Measurements from ENCODE around the gene MACROH2A1.

DNA sequence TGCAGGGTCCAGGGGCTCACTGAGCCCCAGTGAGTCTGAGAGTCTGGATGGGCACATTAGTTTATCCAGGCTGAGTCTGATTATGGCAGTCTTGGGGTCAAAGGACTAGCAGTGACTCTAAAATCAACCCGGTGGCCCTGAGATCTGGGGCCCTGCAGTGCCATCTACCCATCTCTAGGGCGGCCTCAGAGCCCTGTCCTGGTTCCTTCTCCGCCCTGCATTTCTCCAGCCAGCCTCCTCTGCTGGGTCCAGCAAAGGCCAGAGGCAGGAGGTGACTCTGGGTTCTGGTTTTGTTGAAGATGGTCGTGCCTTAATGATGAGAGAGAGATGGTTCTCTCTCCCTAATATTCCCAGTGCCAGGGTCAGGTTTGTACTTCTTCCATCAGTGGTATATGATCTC, 33.1 kb upstream of the MACROH2A1 start:
- TF ChIP-seq MAX (IDR thresholded peaks at IDR 0.05; ENCODE audit: low read depth): no peak
- TF ChIP-seq, protein P1, sequence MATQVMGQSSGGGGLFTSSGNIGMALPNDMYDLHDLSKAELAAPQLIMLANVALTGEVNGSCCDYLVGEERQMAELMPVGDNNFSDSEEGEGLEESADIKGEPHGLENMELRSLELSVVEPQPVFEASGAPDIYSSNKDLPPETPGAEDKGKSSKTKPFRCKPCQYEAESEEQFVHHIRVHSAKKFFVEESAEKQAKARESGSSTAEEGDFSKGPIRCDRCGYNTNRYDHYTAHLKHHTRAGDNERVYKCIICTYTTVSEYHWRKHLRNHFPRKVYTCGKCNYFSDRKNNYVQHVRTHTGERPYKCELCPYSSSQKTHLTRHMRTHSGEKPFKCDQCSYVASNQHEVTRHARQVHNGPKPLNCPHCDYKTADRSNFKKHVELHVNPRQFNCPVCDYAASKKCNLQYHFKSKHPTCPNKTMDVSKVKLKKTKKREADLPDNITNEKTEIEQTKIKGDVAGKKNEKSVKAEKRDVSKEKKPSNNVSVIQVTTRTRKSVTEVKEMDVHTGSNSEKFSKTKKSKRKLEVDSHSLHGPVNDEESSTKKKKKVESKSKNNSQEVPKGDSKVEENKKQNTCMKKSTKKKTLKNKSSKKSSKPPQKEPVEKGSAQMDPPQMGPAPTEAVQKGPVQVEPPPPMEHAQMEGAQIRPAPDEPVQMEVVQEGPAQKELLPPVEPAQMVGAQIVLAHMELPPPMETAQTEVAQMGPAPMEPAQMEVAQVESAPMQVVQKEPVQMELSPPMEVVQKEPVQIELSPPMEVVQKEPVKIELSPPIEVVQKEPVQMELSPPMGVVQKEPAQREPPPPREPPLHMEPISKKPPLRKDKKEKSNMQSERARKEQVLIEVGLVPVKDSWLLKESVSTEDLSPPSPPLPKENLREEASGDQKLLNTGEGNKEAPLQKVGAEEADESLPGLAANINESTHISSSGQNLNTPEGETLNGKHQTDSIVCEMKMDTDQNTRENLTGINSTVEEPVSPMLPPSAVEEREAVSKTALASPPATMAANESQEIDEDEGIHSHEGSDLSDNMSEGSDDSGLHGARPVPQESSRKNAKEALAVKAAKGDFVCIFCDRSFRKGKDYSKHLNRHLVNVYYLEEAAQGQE (IDR thresholded peaks at IDR 0.05; ENCODE audit: low read depth, low read length): no peak
- TF ChIP-seq, protein P2, sequence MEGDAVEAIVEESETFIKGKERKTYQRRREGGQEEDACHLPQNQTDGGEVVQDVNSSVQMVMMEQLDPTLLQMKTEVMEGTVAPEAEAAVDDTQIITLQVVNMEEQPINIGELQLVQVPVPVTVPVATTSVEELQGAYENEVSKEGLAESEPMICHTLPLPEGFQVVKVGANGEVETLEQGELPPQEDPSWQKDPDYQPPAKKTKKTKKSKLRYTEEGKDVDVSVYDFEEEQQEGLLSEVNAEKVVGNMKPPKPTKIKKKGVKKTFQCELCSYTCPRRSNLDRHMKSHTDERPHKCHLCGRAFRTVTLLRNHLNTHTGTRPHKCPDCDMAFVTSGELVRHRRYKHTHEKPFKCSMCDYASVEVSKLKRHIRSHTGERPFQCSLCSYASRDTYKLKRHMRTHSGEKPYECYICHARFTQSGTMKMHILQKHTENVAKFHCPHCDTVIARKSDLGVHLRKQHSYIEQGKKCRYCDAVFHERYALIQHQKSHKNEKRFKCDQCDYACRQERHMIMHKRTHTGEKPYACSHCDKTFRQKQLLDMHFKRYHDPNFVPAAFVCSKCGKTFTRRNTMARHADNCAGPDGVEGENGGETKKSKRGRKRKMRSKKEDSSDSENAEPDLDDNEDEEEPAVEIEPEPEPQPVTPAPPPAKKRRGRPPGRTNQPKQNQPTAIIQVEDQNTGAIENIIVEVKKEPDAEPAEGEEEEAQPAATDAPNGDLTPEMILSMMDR (IDR thresholded peaks at IDR 0.05): no peak
- TF ChIP-seq JUND (IDR thresholded peaks at IDR 0.05): no peak
- TF ChIP-seq YY1 (IDR thresholded peaks at IDR 0.05; ENCODE audit: low read depth): no peak
- TF ChIP-seq RXRA (IDR thresholded peaks at IDR 0.05; ENCODE audit: borderline replicate concordance, low read depth): no peak
- TF ChIP-seq TEAD4 (IDR thresholded peaks at IDR 0.05; ENCODE audit: borderline replicate concordance, insufficient read depth): no peak
- TF ChIP-seq RFX5 (IDR thresholded peaks at IDR 0.05; ENCODE audit: low read length): no peak

All from SK-N-SH (cell line).